LNCaP clone FGC (cell line): ENCODE data around the gene CD58.
"Not testable (repeated sequence)": the region's sequence is repeated elsewhere in the genome, so short reads cannot be mapped to it uniquely, and the experiment has no call there.

ENCODE experiments used
- DNase-seq: peaks from one replicate; pipeline ENCODE4 v3.0.0-alpha.2; 2011; ENCODE audit warnings: low read depth
- H3K4me3 ChIP-seq: 2 replicates; pipeline ENCODE4 v1.5.1; 2011; ENCODE audit warnings: mild to moderate bottlenecking, low read depth, low read length, control low read depth
- TF ChIP-seq, protein P1 (sequence below): IDR thresholded peaks from 2 replicates; pipeline ENCODE4 v1.5.1; 2012; ENCODE audit warnings: mild to moderate bottlenecking; ENCODE audit not compliant: control insufficient read depth, insufficient read depth; ENCODE audit errors: extremely low read depth

The CD58 gene

DNA sequence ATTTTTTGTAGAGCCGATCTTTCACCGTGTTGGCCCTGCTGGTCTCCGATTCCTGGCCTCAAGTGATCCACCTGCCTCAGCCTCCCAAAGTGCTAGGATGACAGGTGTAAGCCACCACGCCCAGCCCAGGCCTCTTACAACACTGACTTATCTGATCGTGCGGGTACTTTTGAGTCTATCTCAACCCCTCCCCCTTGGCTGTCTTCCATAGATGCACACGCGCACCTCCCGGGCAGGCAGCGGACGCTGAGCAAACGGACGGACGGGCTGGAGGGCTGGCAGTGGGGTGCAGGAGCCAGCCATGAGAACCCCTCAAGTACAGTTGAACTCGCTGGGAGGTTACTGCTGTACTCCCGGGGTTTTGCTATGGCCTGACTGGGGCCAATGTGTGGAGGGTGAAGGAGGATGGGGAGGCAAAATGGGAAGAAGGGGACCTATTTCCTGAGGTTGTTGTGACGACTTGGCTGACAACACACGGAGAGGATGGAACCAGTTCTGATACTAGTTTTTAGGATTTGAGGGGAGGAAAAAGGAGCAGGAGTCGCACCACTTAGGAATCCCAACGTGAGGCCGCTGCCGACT is 959 bp downstream of the CD58 start:
- TF ChIP-seq, protein P1, sequence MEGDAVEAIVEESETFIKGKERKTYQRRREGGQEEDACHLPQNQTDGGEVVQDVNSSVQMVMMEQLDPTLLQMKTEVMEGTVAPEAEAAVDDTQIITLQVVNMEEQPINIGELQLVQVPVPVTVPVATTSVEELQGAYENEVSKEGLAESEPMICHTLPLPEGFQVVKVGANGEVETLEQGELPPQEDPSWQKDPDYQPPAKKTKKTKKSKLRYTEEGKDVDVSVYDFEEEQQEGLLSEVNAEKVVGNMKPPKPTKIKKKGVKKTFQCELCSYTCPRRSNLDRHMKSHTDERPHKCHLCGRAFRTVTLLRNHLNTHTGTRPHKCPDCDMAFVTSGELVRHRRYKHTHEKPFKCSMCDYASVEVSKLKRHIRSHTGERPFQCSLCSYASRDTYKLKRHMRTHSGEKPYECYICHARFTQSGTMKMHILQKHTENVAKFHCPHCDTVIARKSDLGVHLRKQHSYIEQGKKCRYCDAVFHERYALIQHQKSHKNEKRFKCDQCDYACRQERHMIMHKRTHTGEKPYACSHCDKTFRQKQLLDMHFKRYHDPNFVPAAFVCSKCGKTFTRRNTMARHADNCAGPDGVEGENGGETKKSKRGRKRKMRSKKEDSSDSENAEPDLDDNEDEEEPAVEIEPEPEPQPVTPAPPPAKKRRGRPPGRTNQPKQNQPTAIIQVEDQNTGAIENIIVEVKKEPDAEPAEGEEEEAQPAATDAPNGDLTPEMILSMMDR, result no peak
- no peak for DNase-seq
- peak overlapping the region; percentile 76 for H3K4me3 ChIP-seq

DNA sequence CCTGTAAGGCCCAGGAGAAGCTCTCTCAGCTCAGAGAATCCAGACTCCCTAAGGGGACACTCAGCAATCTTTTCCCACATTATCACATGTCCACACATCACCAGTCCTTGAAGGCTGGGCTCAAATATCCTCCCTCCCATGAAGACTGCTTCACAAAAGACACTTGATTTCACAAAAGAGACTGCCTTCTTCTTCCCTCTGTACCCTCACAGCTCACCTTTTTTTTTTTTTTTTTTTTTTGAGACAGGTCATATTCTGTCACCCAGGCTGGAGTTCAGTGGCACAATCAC is 1.5 kb downstream of the CD58 start:
- TF ChIP-seq, protein P1, result no peak
- no peak overlapping the region for H3K4me3 ChIP-seq
- DNase-seq, result no peak

DNA sequence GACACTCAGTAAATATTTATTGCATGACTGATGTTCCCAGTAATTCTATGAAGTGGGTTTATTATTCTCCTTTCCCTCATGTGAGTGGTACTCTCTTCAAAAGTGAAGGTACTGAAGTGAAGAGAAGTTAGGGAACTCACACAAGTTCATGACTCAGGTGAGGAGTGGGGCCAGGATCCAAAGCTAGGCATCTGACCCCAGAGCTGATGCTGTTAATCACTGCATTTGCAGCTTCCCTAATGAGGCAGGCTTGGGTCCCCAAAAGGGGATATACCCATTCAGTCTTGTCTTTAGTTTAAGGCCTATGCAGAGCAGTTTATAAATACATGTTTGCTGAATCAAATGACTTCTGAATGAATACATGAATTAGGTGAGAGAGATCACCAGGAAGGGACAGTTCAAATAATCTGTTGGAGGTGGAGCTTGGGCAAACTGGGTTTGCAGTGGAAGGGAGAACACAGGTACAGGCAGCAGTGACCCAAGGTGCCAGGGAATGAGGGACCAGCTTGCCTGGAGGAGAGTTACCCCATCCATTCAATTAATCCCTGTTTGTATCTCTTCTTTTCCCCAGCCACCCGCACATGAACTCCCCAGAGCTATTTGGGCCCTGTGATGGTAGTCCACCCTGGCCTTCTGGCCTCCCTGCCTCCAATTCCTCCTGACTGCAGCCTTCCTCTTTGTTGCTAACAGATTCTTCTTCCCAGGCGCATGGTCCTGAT is 2.0 kb downstream of the CD58 start:
- TF ChIP-seq, protein P1, result no peak
- H3K4me3 ChIP-seq, result no peak overlapping the region
- no peak for DNase-seq

DNA sequence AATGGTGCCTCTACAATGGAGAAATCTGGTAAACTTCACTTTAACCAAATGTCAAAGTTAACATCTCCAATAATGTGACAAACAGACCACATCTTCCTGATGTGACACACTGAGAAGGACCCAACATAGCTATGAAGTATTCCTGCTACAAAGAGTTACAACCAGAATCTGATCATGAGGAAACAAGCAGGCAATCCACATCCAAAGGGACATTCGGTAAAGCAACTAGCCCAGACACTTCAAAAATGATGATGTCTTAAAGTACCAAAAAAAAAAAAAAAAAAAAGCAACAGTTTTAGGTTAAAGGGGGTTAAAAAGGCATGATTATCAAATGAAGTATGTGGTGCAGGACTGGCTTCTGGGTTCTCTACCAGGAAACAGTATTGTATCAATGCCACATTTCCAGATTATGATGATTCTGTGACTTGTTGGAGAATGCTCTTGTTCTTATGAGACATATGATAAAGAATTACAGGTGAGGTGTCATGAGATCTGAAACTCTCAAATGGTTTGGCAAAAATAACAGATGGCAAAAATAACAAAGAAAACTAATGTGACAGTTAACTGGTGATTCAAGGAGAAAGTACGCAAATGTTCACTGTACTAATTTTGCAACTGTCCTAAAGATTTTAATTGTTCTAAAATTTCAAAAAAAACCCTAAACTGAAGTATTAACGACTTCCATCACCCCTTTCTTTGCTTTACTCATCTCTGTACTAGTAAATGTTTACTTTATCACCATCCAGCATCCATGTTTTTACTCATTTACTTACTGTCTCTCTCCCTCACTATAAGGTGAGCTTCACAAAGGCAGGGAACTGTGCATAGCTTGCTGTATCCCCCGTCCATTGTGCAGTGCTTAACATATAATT is 2.8 kb downstream of the CD58 start:
- no peak for DNase-seq
- no peak overlapping the region for H3K4me3 ChIP-seq
- TF ChIP-seq, protein P1, result no peak

DNA sequence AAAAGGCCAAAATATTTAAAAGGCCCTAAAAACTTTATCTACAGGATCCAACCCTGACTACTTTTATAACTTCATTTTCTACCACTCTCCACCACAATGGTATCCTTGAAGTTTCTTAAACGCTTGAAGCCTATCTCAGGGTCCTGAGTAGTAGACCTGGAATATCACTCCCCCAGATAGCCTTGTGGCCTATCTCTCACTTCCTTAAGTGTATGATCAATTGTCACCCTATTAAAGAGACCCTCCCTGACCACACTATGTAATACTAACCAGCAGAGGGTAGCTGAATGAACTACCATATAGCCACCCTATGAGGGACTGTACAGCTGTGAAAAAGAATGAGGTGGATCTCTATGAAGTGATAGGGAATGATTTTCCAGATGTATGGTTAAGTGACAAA is 5.6 kb downstream of the CD58 start:
- TF ChIP-seq, protein P1, result no peak
- H3K4me3 ChIP-seq, result no peak overlapping the region
- no peak for DNase-seq

DNA sequence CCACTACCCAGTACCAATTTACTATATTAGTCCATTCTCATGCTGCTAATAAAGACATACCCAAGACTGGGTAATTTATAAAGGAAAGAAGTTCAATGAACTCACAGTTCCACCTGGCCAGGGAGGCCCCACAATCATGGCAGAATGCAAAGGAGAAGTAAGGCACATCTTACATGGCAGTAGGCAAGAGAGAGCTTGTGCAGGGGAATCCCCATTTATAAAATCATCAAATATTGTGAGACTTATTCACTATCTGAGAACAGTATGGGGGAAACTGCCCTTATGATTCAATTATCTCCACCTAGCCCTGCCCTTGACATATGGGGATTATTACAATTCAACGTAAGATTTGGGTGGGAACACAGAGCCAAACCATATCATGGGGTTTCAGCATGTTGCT is 6.4 kb downstream of the CD58 start:
- H3K4me3 ChIP-seq, result no peak overlapping the region
- DNase-seq, result no peak
- TF ChIP-seq, protein P1, result no peak

DNA sequence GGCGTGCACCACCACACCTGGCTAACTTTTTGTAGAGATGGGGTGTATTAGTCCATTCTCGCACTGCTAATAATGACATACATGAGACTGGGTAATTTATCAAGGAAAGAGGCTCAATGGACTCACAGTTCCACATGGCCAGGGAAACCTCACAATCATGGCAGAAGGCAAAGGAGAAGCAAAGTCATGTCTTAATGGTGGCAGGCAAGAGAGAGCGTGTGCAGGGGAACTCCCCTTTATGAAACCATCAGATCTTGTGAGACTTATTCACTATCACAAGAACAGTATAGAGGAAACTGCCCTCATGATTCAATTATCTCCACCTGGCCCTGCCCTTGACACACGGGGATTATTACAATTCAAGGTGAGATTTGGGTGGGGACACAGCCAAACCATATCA is 8.4 kb downstream of the CD58 start:
- DNase-seq, H3K4me3 ChIP-seq: not testable (repeated sequence)
